Stimulated activated CD8-positive, alpha-beta memory T cell treated with anti-CD3 and anti-CD28 coated beads, Interleukin-15, amount 100 ng/mL, for 4 hours (primary cell): Measurements from ENCODE around the gene CDH23.

Source experiments
- DNase-seq, 2 donors: peaks; one replicate each; pipeline ENCODE4 v3.0.0-alpha.2; 2020; ENCODE audit warnings: low read depth in 2 of 2

CDH23 gene

GRCh38 chr10:71834343-71834674 lies 437.6 kb downstream of the CDH23 start:
- DNase-seq, result no peak

DNA sequence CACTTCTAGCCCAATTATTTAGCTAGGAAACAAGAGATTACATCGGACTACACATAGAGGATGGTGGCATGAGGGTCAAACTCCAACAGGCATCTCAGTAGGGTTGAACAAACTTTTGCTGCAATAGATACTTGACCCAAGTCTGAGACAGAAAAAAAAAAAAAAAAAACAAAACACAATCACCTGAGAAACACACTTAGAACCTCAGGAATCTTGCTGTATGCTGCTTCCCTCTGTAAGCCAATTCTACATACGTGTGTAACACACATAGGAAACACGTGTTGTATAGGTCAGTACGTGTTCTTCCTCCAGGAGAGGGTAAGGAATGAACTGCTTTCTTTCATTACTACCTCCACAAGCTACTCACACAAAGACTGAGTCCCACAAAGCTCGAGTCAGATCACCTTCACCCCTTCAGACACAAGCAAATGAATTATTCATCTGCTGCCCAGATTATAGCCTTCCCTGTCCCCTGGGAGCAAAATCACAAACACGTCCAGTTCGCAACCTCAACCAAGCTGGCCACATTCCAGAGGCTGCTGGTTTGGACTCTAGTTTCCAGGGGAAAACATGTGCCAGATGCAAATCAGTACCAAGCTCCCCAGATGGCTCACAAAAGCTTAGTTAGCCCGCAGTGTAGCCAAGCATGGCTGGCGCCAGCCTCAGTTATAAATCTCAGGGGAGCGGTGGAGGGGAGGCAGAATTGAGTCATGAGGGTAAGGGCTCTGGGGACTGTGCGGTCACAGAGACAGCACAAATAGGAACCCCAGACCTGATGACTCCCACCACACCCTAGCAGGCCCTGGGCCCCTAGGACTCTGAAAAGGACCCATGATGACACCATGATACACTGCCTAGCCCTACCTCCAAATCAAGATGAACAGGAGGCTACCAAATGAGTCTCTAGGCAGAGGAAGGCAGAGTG lies 439.2 kb downstream of the CDH23 start:
- no peak for DNase-seq

GRCh38 chr10:71836596-71836974 lies 439.9 kb downstream of the CDH23 start:
- DNase-seq, result no peak

GRCh38 chr10:71837098-71837827 lies 440.5 kb downstream of the CDH23 start:
- no peak for DNase-seq

DNA sequence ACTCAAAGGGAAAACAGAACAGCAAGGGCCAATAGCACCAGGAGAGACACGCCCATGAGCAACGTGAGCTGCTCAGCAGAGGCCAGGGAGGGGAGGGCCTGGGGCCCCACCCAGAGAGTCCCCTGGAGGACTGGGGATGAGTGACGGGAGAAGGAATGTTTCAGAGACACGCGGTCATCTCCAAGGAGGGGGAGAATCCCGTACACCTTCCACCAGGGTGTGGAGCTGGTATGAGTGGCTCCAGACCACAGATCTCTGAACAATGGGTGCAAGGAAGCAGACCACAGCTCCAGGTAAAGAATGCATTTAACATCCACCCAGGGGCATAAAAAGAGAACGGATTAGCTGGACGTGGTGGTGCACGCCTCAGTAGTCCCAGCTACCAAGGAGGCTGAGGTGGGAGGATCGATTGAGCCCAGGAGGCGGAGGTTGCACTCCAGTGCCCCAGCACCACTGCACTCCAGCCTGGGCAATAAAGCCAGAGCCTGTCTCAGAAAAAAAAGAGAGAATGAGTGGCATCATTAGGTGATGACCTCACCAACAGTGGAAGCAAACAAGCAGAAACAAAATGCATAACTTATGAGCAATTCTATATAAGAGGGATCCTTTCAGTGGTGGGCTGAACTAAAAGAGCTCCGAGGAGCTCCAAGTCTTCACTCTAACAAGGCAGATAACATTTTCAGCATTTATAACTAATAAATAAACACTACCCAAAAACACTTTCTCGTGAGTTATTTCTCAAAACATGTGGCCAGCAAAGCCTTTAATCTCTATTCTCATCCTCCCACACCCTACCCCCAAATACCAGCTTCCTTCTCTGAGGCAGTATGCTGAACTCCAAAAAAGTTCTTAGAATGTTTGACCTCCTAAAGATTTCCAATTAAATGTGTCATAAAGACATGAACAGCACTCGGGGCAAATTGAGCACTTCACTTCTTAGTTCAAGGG lies 441.8 kb downstream of the CDH23 start:
- no peak for DNase-seq

DNA sequence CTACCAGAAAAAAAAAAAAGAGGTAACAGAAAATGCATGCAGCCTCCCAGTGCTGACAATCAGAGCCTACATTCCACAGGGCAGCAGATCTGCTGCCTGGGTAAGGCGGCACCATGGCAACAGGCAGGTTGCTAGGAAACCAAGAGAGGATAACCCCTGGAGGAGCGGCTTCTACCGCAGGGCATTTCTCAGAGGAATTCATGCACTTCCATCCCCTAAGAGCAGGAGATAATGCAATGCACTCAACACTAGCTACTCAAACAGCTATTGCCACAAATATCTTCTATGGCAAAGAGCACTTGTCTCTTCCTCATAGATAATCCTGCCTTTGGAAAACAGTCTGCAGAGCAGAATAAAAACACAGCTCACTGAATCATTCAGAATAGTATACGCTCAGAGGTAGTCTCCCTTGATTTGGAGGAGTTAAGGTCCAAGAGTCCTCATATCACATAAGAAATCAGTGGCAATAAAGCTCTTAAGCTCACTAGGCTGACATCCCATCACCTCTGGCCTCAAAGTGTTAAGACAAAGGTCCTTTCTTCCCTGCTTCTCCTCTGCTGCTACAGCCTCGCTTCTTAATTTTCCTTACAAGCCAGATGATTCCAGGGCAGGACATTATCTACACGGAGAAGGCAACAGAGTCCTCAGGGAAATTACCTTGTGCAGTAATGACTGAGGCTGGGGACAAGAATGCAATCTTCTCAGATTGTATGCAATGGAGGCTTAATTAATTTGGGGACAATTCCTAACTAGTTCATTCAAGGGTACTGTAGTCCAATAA lies 443.6 kb downstream of the CDH23 start:
- DNase-seq, result no peak

- DNase-seq, result no peak
Measured at GRCh38 chr10:71840958-71841335, 444.2 kb downstream of the CDH23 start.

GRCh38 chr10:71842422-71842821 lies 445.7 kb downstream of the CDH23 start:
- no peak for DNase-seq

DNA sequence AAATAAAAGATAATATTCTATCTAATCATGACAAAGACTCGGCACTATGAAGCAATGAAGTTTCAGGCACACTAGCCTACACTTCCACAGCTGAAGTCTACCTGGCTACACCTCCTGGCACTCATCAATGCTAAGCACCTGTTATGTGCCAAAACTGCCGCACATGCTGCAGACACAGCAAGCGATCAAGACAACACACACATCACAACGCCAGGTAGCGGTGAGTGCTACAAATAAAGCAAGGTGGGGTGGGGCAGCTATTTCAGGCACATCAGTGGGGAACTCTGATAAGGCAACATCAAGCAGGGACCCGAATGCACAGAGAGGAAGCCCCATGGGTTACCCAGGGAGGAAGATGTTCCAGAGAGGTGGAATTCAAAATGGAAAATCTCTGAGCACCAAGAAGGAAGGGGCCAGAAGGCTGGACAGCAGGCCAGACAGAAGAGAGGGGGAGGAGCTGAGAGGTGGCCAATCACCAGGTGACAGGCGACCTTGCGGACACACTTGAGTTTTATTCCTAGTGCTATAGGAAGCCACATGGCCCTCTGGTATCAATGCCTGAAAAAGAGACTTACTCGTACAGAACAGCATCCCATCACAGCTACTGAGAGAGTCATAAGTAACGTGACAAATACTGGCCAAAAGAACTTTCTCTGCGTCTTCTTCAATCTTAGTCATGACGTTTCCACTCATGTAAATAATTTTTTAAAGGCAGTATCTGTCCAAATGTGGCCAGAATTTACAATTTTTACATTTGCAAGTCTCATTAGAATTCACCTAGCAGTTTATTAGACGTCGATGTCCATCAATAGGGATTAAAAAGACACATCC lies 446.4 kb downstream of the CDH23 start:
- DNase-seq, result no peak

DNA sequence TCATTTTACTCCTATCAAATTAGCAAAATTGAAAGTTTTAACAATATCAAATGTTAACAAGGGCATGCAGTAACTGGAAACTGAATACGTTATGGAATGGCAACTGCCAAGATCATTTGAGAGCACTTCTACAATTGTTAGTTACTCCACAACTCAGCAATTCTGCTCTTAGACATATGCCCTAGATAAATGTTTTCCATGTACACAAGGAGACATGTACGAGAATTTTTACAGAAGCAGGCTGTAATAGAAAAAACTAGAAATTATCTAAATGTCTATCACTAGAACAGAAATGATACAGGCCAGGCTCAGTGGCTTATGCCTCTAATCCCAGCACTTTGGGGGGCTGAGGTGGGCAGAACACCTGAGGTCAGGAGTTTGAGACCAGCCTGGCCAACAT lies 447.4 kb downstream of the CDH23 start:
- DNase-seq, result no peak

DNA sequence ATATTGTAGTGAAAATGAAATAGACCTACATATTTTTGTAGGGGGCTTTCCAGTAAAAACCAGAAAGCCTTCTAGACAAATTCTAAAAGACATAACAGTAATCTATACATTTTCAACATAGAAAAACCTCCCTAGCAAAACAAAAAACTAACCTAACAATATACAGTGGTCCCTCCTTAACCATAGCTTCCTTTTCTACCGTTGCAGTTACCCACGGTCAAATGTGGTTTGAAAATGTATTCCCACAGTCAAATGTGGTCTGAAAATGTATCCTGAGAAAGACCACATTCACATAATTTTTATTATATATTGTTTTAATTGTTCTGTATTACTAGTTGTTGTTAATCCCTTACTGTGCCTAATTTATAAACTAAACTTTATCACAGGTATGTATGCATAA lies 448.0 kb downstream of the CDH23 start:
- no peak for DNase-seq

- DNase-seq, result no peak
Measured at GRCh38 chr10:71845410-71846405, 449.0 kb downstream of the CDH23 start.

DNA sequence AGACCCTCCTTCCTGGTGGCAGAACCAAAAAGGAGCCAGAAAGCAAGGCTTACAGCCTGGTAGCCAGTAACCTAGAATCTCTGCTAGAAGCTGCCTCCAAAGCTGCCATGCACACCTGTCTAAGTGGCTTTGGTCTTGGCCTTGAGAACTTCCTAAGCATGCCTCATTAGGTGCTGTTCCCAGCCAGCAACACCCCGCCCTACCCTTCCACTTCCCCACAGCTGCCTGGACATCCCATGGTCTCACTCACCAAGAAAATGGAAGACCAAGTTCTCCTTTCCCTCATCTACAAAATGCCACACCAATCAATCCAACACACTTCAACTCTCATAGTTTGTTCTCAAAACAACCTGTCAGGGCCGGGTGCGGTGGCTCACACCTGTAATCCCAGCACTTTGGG lies 450.1 kb downstream of the CDH23 start:
- no peak for DNase-seq

DNA sequence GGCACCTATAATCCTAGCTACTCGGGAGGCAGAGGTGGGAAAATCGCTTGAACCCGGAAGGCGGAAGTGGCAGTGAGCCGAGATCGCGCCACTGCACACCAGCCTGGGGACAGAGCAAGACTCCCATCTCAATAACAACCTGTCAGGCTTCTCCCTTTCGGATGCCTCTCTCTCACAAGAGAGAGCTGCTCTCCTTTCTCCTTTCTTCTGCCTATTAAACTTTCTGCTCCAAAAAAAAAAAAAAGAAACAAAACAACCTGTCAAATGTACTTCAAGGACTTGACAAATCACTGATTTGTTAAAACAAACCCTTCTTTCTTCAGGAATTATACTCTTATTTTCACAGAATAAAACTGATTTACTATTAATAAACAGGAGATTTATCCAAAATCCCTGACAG lies 450.7 kb downstream of the CDH23 start:
- no peak for DNase-seq

DNA sequence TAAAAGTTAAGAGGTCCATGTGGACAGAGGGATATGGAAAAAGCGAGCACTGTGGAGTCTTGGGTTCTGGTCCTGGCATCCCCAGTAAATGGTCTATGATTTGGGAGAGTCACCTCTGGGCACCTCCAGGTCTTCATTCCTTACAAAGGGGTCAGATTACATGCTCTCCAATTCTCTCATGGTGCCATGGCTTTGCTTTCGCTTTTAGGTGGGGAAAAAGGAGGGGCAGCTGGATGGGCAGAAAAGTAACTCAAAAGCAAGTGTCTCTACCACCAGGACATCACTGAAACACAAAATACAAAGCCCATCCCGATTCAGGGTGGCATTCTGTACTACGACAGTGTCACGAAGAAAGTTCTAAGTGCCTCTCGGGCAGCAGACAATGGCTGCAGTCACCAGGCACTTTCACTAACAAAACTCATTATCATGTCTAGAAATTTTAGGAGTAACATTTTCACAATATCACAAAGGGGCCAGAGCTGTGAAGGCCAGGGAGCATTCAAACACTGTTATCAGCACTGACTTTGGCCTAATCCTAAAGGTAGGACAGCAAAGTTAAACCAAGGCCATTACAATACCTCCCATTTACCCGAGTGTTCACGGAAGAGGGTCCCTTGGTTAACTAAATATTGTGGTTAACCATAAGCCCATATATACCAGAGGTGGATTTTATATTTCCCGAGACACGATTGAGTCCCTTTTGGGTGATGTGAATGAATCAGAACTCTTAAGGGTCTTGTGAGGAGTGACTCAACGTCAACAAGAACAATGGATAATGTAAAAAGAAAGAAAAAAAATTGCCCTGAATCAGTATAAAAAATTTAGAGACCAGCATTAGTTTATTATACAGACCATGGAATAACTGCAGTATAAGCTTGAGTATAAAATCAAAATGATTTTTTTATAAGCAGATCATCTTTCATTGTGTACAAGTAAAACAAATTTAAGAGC lies 451.9 kb downstream of the CDH23 start:
- DNase-seq, result no peak

DNA sequence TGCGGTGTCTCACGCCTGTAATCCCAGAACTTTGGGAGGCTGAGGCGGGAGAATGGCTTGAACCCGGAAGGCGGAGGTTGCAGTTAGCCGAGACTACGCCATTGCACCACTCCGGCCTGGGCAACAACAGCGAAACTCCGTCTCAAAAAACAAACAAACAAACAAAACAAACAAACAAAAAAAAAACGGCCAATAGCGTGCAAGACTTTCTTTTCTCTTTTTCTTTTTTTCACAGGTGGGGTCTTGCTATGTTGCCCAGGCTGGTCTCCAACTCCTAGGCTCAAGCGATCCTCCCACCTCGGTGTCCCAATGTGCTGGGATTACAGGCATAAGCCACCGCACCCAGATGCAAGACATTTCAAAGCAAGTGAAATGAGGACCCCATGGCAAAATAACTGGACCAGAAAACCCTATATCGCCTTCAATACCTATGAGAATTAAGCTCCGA lies 452.8 kb downstream of the CDH23 start:
- no peak for DNase-seq

DNA sequence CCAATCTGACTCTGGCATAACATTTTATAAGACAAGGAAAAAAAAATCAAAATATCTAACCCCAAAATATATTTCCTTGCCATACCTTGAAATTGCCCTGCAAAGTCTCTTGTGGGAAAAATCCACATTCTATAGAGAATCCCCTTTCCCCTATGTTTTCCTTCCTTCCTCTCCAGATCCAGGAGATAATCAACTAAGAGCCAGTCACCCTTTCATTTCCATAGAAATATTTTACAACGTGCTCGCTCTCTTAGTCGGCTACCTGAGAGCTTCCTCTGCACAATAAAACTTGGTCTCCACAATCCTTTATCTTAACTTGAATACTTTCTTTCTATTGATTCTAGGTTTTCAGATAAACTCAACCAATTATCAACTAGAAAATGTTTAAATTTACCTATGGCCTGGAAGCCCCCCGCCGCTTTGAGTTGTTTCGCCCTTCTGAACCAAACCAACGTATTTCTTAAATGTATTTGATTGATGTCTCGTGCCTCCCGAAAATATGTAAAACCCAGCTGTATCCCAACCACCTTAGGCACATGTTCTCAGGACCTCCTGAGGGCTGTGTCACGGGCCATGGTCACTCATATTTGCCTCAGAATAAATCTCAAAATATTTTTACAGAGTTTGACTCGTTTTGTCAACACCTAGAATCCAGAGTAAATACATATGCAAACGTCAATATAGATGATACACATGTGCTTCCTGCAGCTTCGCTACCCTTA lies 453.5 kb downstream of the CDH23 start:
- no peak for DNase-seq
